Activated CD4-positive, alpha-beta T cell treated with anti-CD3 and anti-CD28 coated beads, Interleukin-2, amount 10 ng/mL, durations not matched to agents 24 days and 14 days (primary cell): Measurements from ENCODE around the gene BFSP1. TPM values are rescaled to one million over a fixed set of nuclear protein-coding genes. Genes with fewer than 3 reads are reported as not detected.

ENCODE experiments used
- DNase-seq: peaks from one replicate; pipeline ENCODE4 v3.0.0; 2022
- H3K27ac Mint-ChIP-seq: one replicate; pipeline ENCODE4 v1.8.0; 2022; ENCODE audit warnings: mild to moderate bottlenecking, mixed read lengths
- H3K27me3 Mint-ChIP-seq: one replicate; pipeline ENCODE4 v1.8.0; 2022; ENCODE audit warnings: mixed read lengths
- H3K36me3 Mint-ChIP-seq: one replicate; pipeline ENCODE4 v1.8.0; 2022; ENCODE audit warnings: low read depth, mild to moderate bottlenecking, mixed read lengths
- H3K4me1 Mint-ChIP-seq: one replicate; pipeline ENCODE4 v1.8.0; 2021; ENCODE audit warnings: mixed read lengths
- H3K4me3 Mint-ChIP-seq: one replicate; pipeline ENCODE4 v1.8.0; 2022; ENCODE audit warnings: mild to moderate bottlenecking, moderate library complexity, mixed read lengths
- H3K9me3 Mint-ChIP-seq: one replicate; pipeline ENCODE4 v1.8.0; 2021; ENCODE audit warnings: mixed read lengths
- intact Hi-C: fragments of 100-400 bp; cut with micrococcal nuclease; formaldehyde crosslinking; loops from one replicate; pipeline ENCODE4 v1.15.1; 2023
- total RNA-seq: library from RNA; stranded (reverse); gene quantifications from 2 replicates; pipeline ENCODE4 v1.2.3, GENCODE V29; 2022

BFSP1 gene
- total RNA-seq, 1 donor from 2014 or later = 0.33 TPM

GRCh38 chr20:17448071-17448470, 83.1 kb downstream of the BFSP1 start:
- no peak for DNase-seq
- no peak overlapping the region for H3K4me3 Mint-ChIP-seq
- no peaks in the 10 kb centered on the region for H3K9me3 Mint-ChIP-seq
- intact Hi-C loops = no loop called here
- no peak overlapping the region for H3K27ac Mint-ChIP-seq
- no peaks in the 10 kb centered on the region for H3K4me1 Mint-ChIP-seq
- H3K36me3 Mint-ChIP-seq = no peaks in the 10 kb centered on the region
- peaks cover 7% of the 10 kb centered on the region for H3K27me3 Mint-ChIP-seq

GRCh38 chr20:17446171-17446570, 85.0 kb downstream of the BFSP1 start:
- Mint-ChIP-seq H3K9me3 (no peaks in the 10 kb centered on the region), H3K36me3 (no peaks in the 10 kb centered on the region), H3K4me1 (no peaks in the 10 kb centered on the region), H3K27me3 (peaks cover 9% of the 10 kb centered on the region), H3K27ac (no peak overlapping the region), H3K4me3 (no peak overlapping the region)
- no peak for DNase-seq
- intact Hi-C loops = no loop called here

GRCh38 chr20:17445543-17445942, 85.6 kb downstream of the BFSP1 start:
- Mint-ChIP-seq H3K27ac (no peak overlapping the region), H3K9me3 (no peaks in the 10 kb centered on the region), H3K4me3 (no peak overlapping the region), H3K36me3 (no peaks in the 10 kb centered on the region), H3K4me1 (no peaks in the 10 kb centered on the region), H3K27me3 (peaks cover 9% of the 10 kb centered on the region)
- no peak for DNase-seq
- intact Hi-C loops = no loop called here

GRCh38 chr20:17444091-17444490, 87.1 kb downstream of the BFSP1 start:
- Mint-ChIP-seq H3K4me3 (no peak overlapping the region), H3K9me3 (no peaks in the 10 kb centered on the region), H3K36me3 (no peaks in the 10 kb centered on the region), H3K4me1 (no peaks in the 10 kb centered on the region), H3K27ac (no peak overlapping the region), H3K27me3 (peaks cover 9% of the 10 kb centered on the region)
- DNase-seq = no peak
- intact Hi-C loops = no loop called here

Other genes with a start within 250 kb of the BFSP1 start
- gene DSTN, start 38.7 kb upstream of the BFSP1 start, total RNA-seq = 58.6 and 65.6 TPM in 2 replicates
- gene RRBP1, start 150.9 kb upstream of the BFSP1 start, total RNA-seq = 47.5 and 49.9 TPM in 2 replicates
- gene BANF2, start 168.6 kb upstream of the BFSP1 start, total RNA-seq = not detected in 2 replicates